ENCODE measurements around the gene WDR70.

GRCh38 chr5:37603072-37603471, 224.0 kb downstream of the WDR70 start:
- TF ChIP-seq CTCF (IDR thresholded peaks at IDR 0.05; ENCODE audit: low read depth, low read length, missing input control): no peak
- TF ChIP-seq FOXA2 (IDR thresholded peaks at IDR 0.05): no peak
- no peak for TF ChIP-seq GABPA (IDR thresholded peaks at IDR 0.05 in 1 of 2, conservative IDR thresholded peaks at IDR 0.05 in 1 of 2)
- TF ChIP-seq ZBTB33 (IDR thresholded peaks at IDR 0.05): no peak
- TF ChIP-seq YY1 (IDR thresholded peaks at IDR 0.05): no peak
- no peak for TF ChIP-seq TAF1 (conservative IDR thresholded peaks at IDR 0.05)
- no peak for TF ChIP-seq REST (IDR thresholded peaks at IDR 0.05)
- TF ChIP-seq MAX (IDR thresholded peaks at IDR 0.05): no peak
- TF ChIP-seq FOXA1 (IDR thresholded peaks at IDR 0.05): no peak
- no peak for TF ChIP-seq JUND (IDR thresholded peaks at IDR 0.05)
- TF ChIP-seq EGR1 (IDR thresholded peaks at IDR 0.05; ENCODE audit: low read depth in 2 of 2): no peak
- no peak for TF ChIP-seq RAD21 (IDR thresholded peaks at IDR 0.05)
- no peak for TF ChIP-seq HNF4G (IDR thresholded peaks at IDR 0.05)
- no peak for TF ChIP-seq ATF3 (IDR thresholded peaks at IDR 0.05)

All from liver (tissue), 3 donors.